Neural progenitor cell (in vitro differentiated cells): ENCODE data around the gene SLC6A13. TPM values are rescaled to one million over a fixed set of nuclear protein-coding genes. Genes with fewer than 3 reads are reported as not detected.

ENCODE experiments used
- DNase-seq: peaks from one replicate; pipeline ENCODE4 v3.0.0-alpha.2; 2016; ENCODE audit warnings: low spot score
- H2AFZ ChIP-seq: fragments of 200-600 bp; sonication (generic); replicated peaks from 2 replicates; pipeline ENCODE4 v1.6.1; 2016; ENCODE audit warnings: antibody characterized with exemption
- H3F3A ChIP-seq: fragments of 200-600 bp; sonication (generic); 2 replicates; pipeline ENCODE4 v1.6.1; 2016; ENCODE audit warnings: antibody characterized with exemption, low read depth
- H3K27ac ChIP-seq: fragments of 200-600 bp; sonication (generic); 2 replicates; pipeline ENCODE4 v1.5.1; 2016; ENCODE audit warnings: mild to moderate bottlenecking
- H3K27me3 ChIP-seq: fragments of 200-600 bp; sonication (generic); 2 replicates; pipeline ENCODE4 v1.6.1; 2016; ENCODE audit warnings: mild to moderate bottlenecking, moderate library complexity
- H3K36me3 ChIP-seq: fragments of 200-600 bp; sonication (generic); 2 replicates; pipeline ENCODE4 v1.5.1; 2016
- H3K4me1 ChIP-seq: fragments of 200-600 bp; sonication (generic); 2 replicates; pipeline ENCODE4 v1.6.1; 2016; ENCODE audit warnings: mixed run types
- H3K4me2 ChIP-seq: fragments of 200-600 bp; sonication (generic); 2 replicates; pipeline ENCODE4 v1.6.1; 2016
- H3K4me3 ChIP-seq: fragments of 200-600 bp; sonication (generic); 2 replicates; pipeline ENCODE4 v1.5.1; 2016
- H3K79me2 ChIP-seq: fragments of 200-600 bp; sonication (generic); 2 replicates; pipeline ENCODE4 v1.6.1; 2016; ENCODE audit warnings: low read depth
- H3K9ac ChIP-seq: fragments of 200-600 bp; sonication (generic); 2 replicates; pipeline ENCODE4 v1.6.1; 2016
- H3K9me3 ChIP-seq: fragments of 200-600 bp; sonication (generic); 2 replicates; pipeline ENCODE4 v1.5.1; 2016; ENCODE audit warnings: low read depth
- H4K20me1 ChIP-seq: fragments of 200-600 bp; sonication (generic); 2 replicates; pipeline ENCODE4 v1.6.1; 2016; ENCODE audit warnings: low read depth
- H3K27ac Mint-ChIP-seq: 3 replicates; pipeline ENCODE4 v1.8.0; 2021; ENCODE audit warnings: mixed read lengths
- H3K27me3 Mint-ChIP-seq: 2 replicates; pipeline ENCODE4 v1.8.0; 2022; ENCODE audit warnings: low read depth, mild to moderate bottlenecking, inconsistent platforms, moderate library complexity, mixed read lengths; ENCODE audit not compliant: insufficient read depth
- H3K36me3 Mint-ChIP-seq: 3 replicates; pipeline ENCODE4 v1.8.0; 2021; ENCODE audit warnings: mixed read lengths
- H3K4me1 Mint-ChIP-seq: 3 replicates; pipeline ENCODE4 v1.8.0; 2021; ENCODE audit warnings: mixed read lengths
- H3K4me3 Mint-ChIP-seq: 3 replicates; pipeline ENCODE4 v1.8.0; 2021; ENCODE audit warnings: mild to moderate bottlenecking, moderate library complexity, mixed read lengths
- H3K9me3 Mint-ChIP-seq: 3 replicates; pipeline ENCODE4 v1.8.0; 2020; ENCODE audit warnings: mixed read lengths
- CTCF ChIP-seq: fragments of 200-600 bp; sonication (generic); IDR thresholded peaks from 2 replicates; pipeline ENCODE4 v1.5.1; 2017; ENCODE audit warnings: antibody characterized with exemption, mild to moderate bottlenecking
- EZH2 ChIP-seq: fragments of 200-600 bp; sonication (generic); IDR thresholded peaks from 2 replicates; pipeline ENCODE4 v1.6.1; 2017; ENCODE audit warnings: antibody characterized with exemption, mild to moderate bottlenecking, moderate library complexity
- EZH2phosphoT487 ChIP-seq: fragments of 200-600 bp; sonication (generic); IDR thresholded peaks from 2 replicates; pipeline ENCODE4 v1.6.1; 2017; ENCODE audit warnings: antibody characterized with exemption
- total RNA-seq: library from RNA; depleted of rRNA; stranded (reverse); fragments of >200 nt; gene quantifications from 2 replicates; pipeline ENCODE4 v1.2.3, GENCODE V29; 2015; ENCODE audit warnings: low replicate concordance

Gene SLC6A13
- total RNA-seq, 1 donor from 2014 or later = not detected

- Mint-ChIP-seq H3K27me3 (no peaks in the 10 kb centered on the region), H3K4me3 (no peak overlapping the region), H3K27ac (no peak overlapping the region), H3K4me1 (no peaks in the 10 kb centered on the region), H3K9me3 (no peaks in the 10 kb centered on the region), H3K36me3 (peaks cover 32% of the 10 kb centered on the region)
- Histone ChIP-seq H3F3A (no peaks in the 10 kb centered on the region), H3K79me2 (no peaks in the 10 kb centered on the region), H4K20me1 (no peaks in the 10 kb centered on the region), H3K4me3 (no peak overlapping the region), H3K9me3 (no peaks in the 10 kb centered on the region), H3K27ac (no peak overlapping the region), H3K36me3 (peaks cover 24% of the 10 kb centered on the region), H3K9ac (no peak overlapping the region), H3K4me1 (no peaks in the 10 kb centered on the region), H3K27me3 (no peaks in the 10 kb centered on the region), H3K4me2 (no peak overlapping the region), H2AFZ (no peak overlapping the region)
- no peak for DNase-seq
- TF ChIP-seq EZH2phosphoT487 (no peak), EZH2 (no peak), CTCF (no peak)
Measured at GRCh38 chr12:291153-291723, 28.6 kb upstream of the SLC6A13 start.

GRCh38 chr12:288687-289086, 26.1 kb upstream of the SLC6A13 start:
- Histone ChIP-seq H3K79me2 (no peaks in the 10 kb centered on the region), H3K4me3 (no peak overlapping the region), H3K27me3 (no peaks in the 10 kb centered on the region), H3K4me2 (no peak overlapping the region), H3K9me3 (no peaks in the 10 kb centered on the region), H3K27ac (no peak overlapping the region), H4K20me1 (no peaks in the 10 kb centered on the region), H2AFZ (no peak overlapping the region), H3K9ac (no peak overlapping the region), H3K4me1 (no peaks in the 10 kb centered on the region), H3F3A (no peaks in the 10 kb centered on the region), H3K36me3 (peaks cover 11% of the 10 kb centered on the region)
- Mint-ChIP-seq H3K4me1 (no peaks in the 10 kb centered on the region), H3K27me3 (no peaks in the 10 kb centered on the region), H3K27ac (no peak overlapping the region), H3K4me3 (no peak overlapping the region), H3K9me3 (no peaks in the 10 kb centered on the region), H3K36me3 (peaks cover 34% of the 10 kb centered on the region)
- no peak for TF ChIP-seq CTCF
- no peak for TF ChIP-seq EZH2
- TF ChIP-seq EZH2phosphoT487 = no peak
- no peak for DNase-seq

GRCh38 chr12:286531-287300, 24.1 kb upstream of the SLC6A13 start:
- no peaks in the 10 kb centered on the region for H3F3A ChIP-seq
- Mint-ChIP-seq H3K4me3 (no peak overlapping the region), H3K9me3 (no peaks in the 10 kb centered on the region), H3K27ac (no peak overlapping the region), H3K4me1 (no peaks in the 10 kb centered on the region), H3K27me3 (no peaks in the 10 kb centered on the region), H3K36me3 (peaks cover 22% of the 10 kb centered on the region)
- no peaks in the 10 kb centered on the region for H3K4me1 ChIP-seq
- no peak overlapping the region for H3K27ac ChIP-seq
- H3K79me2 ChIP-seq = no peaks in the 10 kb centered on the region
- no peaks in the 10 kb centered on the region for H3K27me3 ChIP-seq
- no peaks in the 10 kb centered on the region for H3K9me3 ChIP-seq
- H3K9ac ChIP-seq = no peak overlapping the region
- H2AFZ ChIP-seq = no peak overlapping the region
- no peaks in the 10 kb centered on the region for H4K20me1 ChIP-seq
- H3K4me3 ChIP-seq = no peak overlapping the region
- no peak for DNase-seq
- TF ChIP-seq EZH2 (no peak), EZH2phosphoT487 (no peak), CTCF (no peak)
- no peak overlapping the region for H3K4me2 ChIP-seq
- H3K36me3 ChIP-seq = peaks cover 15% of the 10 kb centered on the region
